ENCODE measurements around the gene TMEM44. TPM values are rescaled to one million over a fixed set of nuclear protein-coding genes. Genes with fewer than 3 reads are reported as not detected.

Gene TMEM44
- total RNA-seq, 1 experiment from 2014 or later: 11.8 TPM

GRCh38 chr3:194565597-194566190, 67.5 kb downstream of the TMEM44 start:
- no peak overlapping the region for H3K27ac Mint-ChIP-seq (ENCODE audit: unreplicated experiment)
- DNase-seq: no peak
- no peaks in the 10 kb centered on the region for H3K36me3 ChIP-seq (ENCODE audit: control insufficient read depth, insufficient read depth, low read length)
- no peak overlapping the region for H3K4me3 ChIP-seq (ENCODE audit: low read depth, low read length)
- ChIA-PET POLR2A (no interaction called here), CTCF (interaction anchor here (0.8 kb wide), 1 partner anchor 149 kb away, joined by 5 read pairs; no protein-coding TSS in a partner anchor)
- BruUV-seq (replicated peaks): no TSS peak
- no peaks in the 10 kb centered on the region for H3K9me3 Mint-ChIP-seq (ENCODE audit: unreplicated experiment)
- H3K36me3 Mint-ChIP-seq (ENCODE audit: insufficient read depth, unreplicated experiment): no peaks in the 10 kb centered on the region
- no peaks in the 10 kb centered on the region for H3K27me3 Mint-ChIP-seq (ENCODE audit: insufficient read depth, unreplicated experiment)
- intact Hi-C loops (cut with micrococcal nuclease; ENCODE audit: unreplicated experiment): loop anchor here (1.0 kb wide), 2 partner anchors 28 to 45 kb away; no protein-coding TSS in a partner anchor
- H3K4me3 Mint-ChIP-seq (ENCODE audit: unreplicated experiment): no peak overlapping the region
- H3K27me3 ChIP-seq (replicated peaks; ENCODE audit: control insufficient read depth, insufficient read depth, low read length): no peaks in the 10 kb centered on the region
- H3K4me1 ChIP-seq: peaks cover 44% of the 10 kb centered on the region
- no peak for TF ChIP-seq CTCF (IDR thresholded peaks at IDR 0.05; ENCODE audit: insufficient read depth in 1 of 2, low read depth in 1 of 2, low read length in 1 of 2, severe bottlenecking in 1 of 2, unreplicated experiment in 1 of 2)
- H3K9me3 ChIP-seq: peaks cover 11% of the 10 kb centered on the region; the same call in 1 of the 2 replicates
- H3K4me1 Mint-ChIP-seq (ENCODE audit: low read depth, unreplicated experiment): peaks cover 16% of the 10 kb centered on the region

GRCh38 chr3:194562986-194563385, 70.2 kb downstream of the TMEM44 start:
- peaks cover 32% of the 10 kb centered on the region for H3K4me1 ChIP-seq
- no peak overlapping the region for H3K4me3 ChIP-seq (ENCODE audit: low read depth, low read length)
- peaks cover 11% of the 10 kb centered on the region; the same call in 1 of the 2 replicates for H3K9me3 ChIP-seq
- no peaks in the 10 kb centered on the region for H3K27me3 Mint-ChIP-seq (ENCODE audit: insufficient read depth, unreplicated experiment)
- BruUV-seq (replicated peaks): no TSS peak
- H3K4me1 Mint-ChIP-seq (ENCODE audit: low read depth, unreplicated experiment): peaks cover 11% of the 10 kb centered on the region
- H3K4me3 Mint-ChIP-seq (ENCODE audit: unreplicated experiment): no peak overlapping the region
- H3K9me3 Mint-ChIP-seq (ENCODE audit: unreplicated experiment): no peaks in the 10 kb centered on the region
- H3K27ac Mint-ChIP-seq (ENCODE audit: unreplicated experiment): no peak overlapping the region
- no peak for TF ChIP-seq CTCF (IDR thresholded peaks at IDR 0.05; ENCODE audit: insufficient read depth in 1 of 2, low read depth in 1 of 2, low read length in 1 of 2, severe bottlenecking in 1 of 2, unreplicated experiment in 1 of 2)
- DNase-seq: no peak
- H3K27me3 ChIP-seq (replicated peaks; ENCODE audit: control insufficient read depth, insufficient read depth, low read length): no peaks in the 10 kb centered on the region
- POLR2A ChIA-PET: no interaction called here
- no peaks in the 10 kb centered on the region for H3K36me3 ChIP-seq (ENCODE audit: control insufficient read depth, insufficient read depth, low read length)
- no peaks in the 10 kb centered on the region for H3K36me3 Mint-ChIP-seq (ENCODE audit: insufficient read depth, unreplicated experiment)
- CTCF ChIA-PET: no interaction called here
- intact Hi-C loops (cut with micrococcal nuclease; ENCODE audit: unreplicated experiment): no loop called here

- Histone ChIP-seq H3K36me3 (ENCODE audit: control insufficient read depth, insufficient read depth, low read length) (no peaks in the 10 kb centered on the region), H3K9me3 (peaks cover 4% of the 10 kb centered on the region; the same call in 1 of the 2 replicates), H3K4me1 (peaks cover 26% of the 10 kb centered on the region), H3K4me3 (ENCODE audit: low read depth, low read length) (no peak overlapping the region), H3K27me3 (replicated peaks; ENCODE audit: control insufficient read depth, insufficient read depth, low read length) (no peaks in the 10 kb centered on the region)
- no peak for DNase-seq
- Mint-ChIP-seq H3K9me3 (ENCODE audit: unreplicated experiment) (no peaks in the 10 kb centered on the region), H3K36me3 (ENCODE audit: insufficient read depth, unreplicated experiment) (no peaks in the 10 kb centered on the region), H3K27ac (ENCODE audit: unreplicated experiment) (peak overlapping the region; percentile 39), H3K27me3 (ENCODE audit: insufficient read depth, unreplicated experiment) (no peaks in the 10 kb centered on the region), H3K4me1 (ENCODE audit: low read depth, unreplicated experiment) (peaks cover 18% of the 10 kb centered on the region), H3K4me3 (ENCODE audit: unreplicated experiment) (no peak overlapping the region)
- CTCF ChIA-PET: no interaction called here
- intact Hi-C loops (cut with micrococcal nuclease; ENCODE audit: unreplicated experiment): no loop called here
- TF ChIP-seq CTCF (IDR thresholded peaks at IDR 0.05; ENCODE audit: insufficient read depth in 1 of 2, low read depth in 1 of 2, low read length in 1 of 2, severe bottlenecking in 1 of 2, unreplicated experiment in 1 of 2): no peak
- BruUV-seq (replicated peaks): no TSS peak
- POLR2A ChIA-PET: interaction anchor here (0.6 kb wide), 1 partner anchor 987 kb away, joined by 3 read pairs; no protein-coding TSS in a partner anchor
Observed at GRCh38 chr3:194561306-194561974, 71.8 kb downstream of the TMEM44 start.
